Neuronal stem cell (in vitro differentiated cells): ENCODE measurements around the gene NFKBIE.

ENCODE experiments used
- DNase-seq: peaks from one replicate; pipeline ENCODE4 v3.0.0-alpha.2; 2013; ENCODE audit warnings: low spot score
- H2AFZ ChIP-seq: one replicate; pipeline ENCODE4 v1.6.1; 2013; ENCODE audit warnings: mild to moderate bottlenecking, low read length, inconsistent platforms
- H2AK5ac ChIP-seq: 2 replicates; pipeline ENCODE4 v1.6.1; 2013; ENCODE audit warnings: low read depth, mild to moderate bottlenecking, inconsistent platforms, low read length, moderate library complexity, mixed read lengths
- H2BK120ac ChIP-seq: 2 replicates; pipeline ENCODE4 v1.6.1; 2013; ENCODE audit warnings: low read depth, mild to moderate bottlenecking, inconsistent platforms, low read length, moderate library complexity, mixed read lengths
- H2BK12ac ChIP-seq: one replicate; pipeline ENCODE4 v1.6.1; 2013; ENCODE audit warnings: low read length, inconsistent platforms
- H2BK15ac ChIP-seq: 2 replicates; pipeline ENCODE4 v1.6.1; 2013; ENCODE audit warnings: mild to moderate bottlenecking, low read length, inconsistent platforms, mixed read lengths
- H2BK5ac ChIP-seq: one replicate; pipeline ENCODE4 v1.6.1; 2013; ENCODE audit warnings: inconsistent platforms, mild to moderate bottlenecking, low read length, moderate library complexity
- H3K14ac ChIP-seq: one replicate; pipeline ENCODE4 v1.6.1; 2013; ENCODE audit warnings: low read length, inconsistent platforms
- H3K18ac ChIP-seq: 2 replicates; pipeline ENCODE4 v1.6.1; 2013; ENCODE audit warnings: low read length, inconsistent platforms
- H3K23ac ChIP-seq: 2 replicates; pipeline ENCODE4 v1.6.1; 2013; ENCODE audit warnings: low read depth, mild to moderate bottlenecking, mixed read lengths, low read length, inconsistent platforms; ENCODE audit not compliant: poor library complexity
- H3K27ac ChIP-seq: replicated peaks from 3 replicates; pipeline ENCODE4 v1.5.1; 2013; ENCODE audit warnings: low read length, inconsistent platforms
- H3K27me3 ChIP-seq, 3 experiments: 2 replicates each; pipeline ENCODE4 v1.6.1; 2013; ENCODE audit warnings: low read length in 3 of 3, mild to moderate bottlenecking in 2 of 3, inconsistent platforms in 1 of 3, low read depth in 1 of 3, mixed read lengths in 1 of 3, moderate library complexity in 1 of 3; ENCODE audit not compliant: control insufficient read depth in 3 of 3, insufficient read depth in 3 of 3
- H3K36me3 ChIP-seq, 2 donors: replicated peaks in 1 of 2; 2 replicates each; pipeline ENCODE4 v1.6.1; 2013; ENCODE audit warnings: low read length in 2 of 2; ENCODE audit not compliant: control insufficient read depth in 2 of 2, insufficient read depth in 2 of 2
- H3K4ac ChIP-seq: 2 replicates; pipeline ENCODE4 v1.6.1; 2013; ENCODE audit warnings: inconsistent platforms, mild to moderate bottlenecking, low read length, moderate library complexity
- H3K4me1 ChIP-seq, 2 donors: 1 replicate in 1 of 2; 2 replicates in 1 of 2; pipeline ENCODE4 v1.6.1; 2013; ENCODE audit warnings: low read length in 2 of 2, low read depth in 1 of 2; ENCODE audit not compliant: control insufficient read depth in 2 of 2, insufficient read depth in 1 of 2
- H3K4me2 ChIP-seq: one replicate; pipeline ENCODE4 v1.6.1; 2013; ENCODE audit warnings: mild to moderate bottlenecking, low read length, inconsistent platforms; ENCODE audit not compliant: insufficient read depth, poor library complexity, severe bottlenecking
- H3K4me3 ChIP-seq, 2 donors: 2 replicates each; pipeline ENCODE4 v1.5.1; 2013; ENCODE audit warnings: low read length in 2 of 2, mild to moderate bottlenecking in 2 of 2, inconsistent platforms in 1 of 2, moderate library complexity in 1 of 2
- H3K79me1 ChIP-seq: one replicate; pipeline ENCODE4 v1.6.1; 2013; ENCODE audit warnings: low read depth, mild to moderate bottlenecking, inconsistent platforms, low read length, moderate library complexity
- H3K9ac ChIP-seq: one replicate; pipeline ENCODE4 v1.6.1; 2013; ENCODE audit warnings: mild to moderate bottlenecking, low read depth, low read length, inconsistent platforms; ENCODE audit not compliant: poor library complexity
- H3K9me3 ChIP-seq, 2 donors: replicated peaks in 1 of 2; 2 replicates each; pipeline versions ENCODE3 to v1.6.1; 2013; ENCODE audit warnings: low read length in 2 of 2, mild to moderate bottlenecking in 2 of 2, inconsistent platforms in 1 of 2, low read depth in 1 of 2, mixed read lengths in 1 of 2, moderate library complexity in 1 of 2; ENCODE audit not compliant: control insufficient read depth in 2 of 2, insufficient read depth in 1 of 2
- H4K8ac ChIP-seq: one replicate; pipeline ENCODE4 v1.6.1; 2013; ENCODE audit warnings: low read depth, mild to moderate bottlenecking, inconsistent platforms, low read length, moderate library complexity
- H4K91ac ChIP-seq: one replicate; pipeline ENCODE4 v1.6.1; 2013; ENCODE audit warnings: low read length, low read depth, mild to moderate bottlenecking, inconsistent platforms; ENCODE audit not compliant: poor library complexity
- WGBS, 2 donors: extraction: QIAGEN DNeasy Blood & Tissue Kit; methylation state at CpG; one replicate each; pipeline ENCODE4 v1.1.7; 2013; ENCODE audit warnings: missing lambda C conversion rate in 2 of 2, mixed read lengths in 1 of 2; ENCODE audit not compliant: insufficient read length in 2 of 2, insufficient replicate concordance in 1 of 2; ENCODE audit errors: extremely low coverage in 2 of 2; 5-methylcytosine and 5-hydroxymethylcytosine counted together

The NFKBIE gene

DNA sequence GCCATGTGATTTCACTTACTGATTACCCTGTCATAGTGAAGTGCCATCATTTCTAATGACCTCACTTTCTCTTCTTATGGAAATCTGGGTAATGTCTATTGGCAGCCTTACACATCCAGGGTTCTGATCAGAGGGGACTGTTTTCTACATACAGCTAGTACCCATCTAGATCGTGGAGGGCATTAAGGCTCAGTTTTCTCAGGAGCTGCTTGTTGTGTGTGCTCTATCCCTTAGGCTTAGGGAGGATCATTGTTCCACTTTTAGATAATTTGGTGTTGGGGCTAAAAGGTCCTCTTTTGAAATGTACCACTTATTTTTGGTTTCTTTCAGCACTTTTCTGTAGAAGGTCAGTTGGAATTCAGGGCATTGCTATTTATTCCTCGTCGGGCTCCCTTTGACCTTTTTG is 14.6 kb downstream of the NFKBIE start:
- H3K27me3 ChIP-seq, result no peaks in the 10 kb centered on the region
- H2BK120ac ChIP-seq, result no peak overlapping the region
- H3K4me2 ChIP-seq, result no peak overlapping the region
- H2AK5ac ChIP-seq, result no peak overlapping the region
- no peak overlapping the region for H3K18ac ChIP-seq
- no peak overlapping the region for H2AFZ ChIP-seq
- no peak overlapping the region for H3K14ac ChIP-seq
- H4K8ac ChIP-seq, result no peak overlapping the region
- H3K79me1 ChIP-seq, result peaks cover 3% of the 10 kb centered on the region
- no peak overlapping the region for H4K91ac ChIP-seq
- no peak for DNase-seq
- no peaks in the 10 kb centered on the region for H3K9me3 ChIP-seq
- no peak overlapping the region for H3K23ac ChIP-seq
- no peak overlapping the region for H2BK5ac ChIP-seq
- no peak overlapping the region for H3K4ac ChIP-seq
- peaks cover 8 to 16% of the 10 kb centered on the region in 2 donors for H3K4me1 ChIP-seq
- H3K9ac ChIP-seq, result no peak overlapping the region
- WGBS, 2 donors, result no CpG with 5 or more reads among the region's 3 CpGs
- no peak overlapping the region for H2BK12ac ChIP-seq
- H3K36me3 ChIP-seq, result peaks cover 57 to 79% of the 10 kb centered on the region in 2 donors
- H2BK15ac ChIP-seq, result no peak overlapping the region
- H3K4me3 ChIP-seq, result no peak overlapping the region
- no peak overlapping the region for H3K27ac ChIP-seq

- Histone ChIP-seq H2BK120ac (no peak overlapping the region), H2BK5ac (no peak overlapping the region), H4K91ac (no peak overlapping the region), H3K4me3 (no peak overlapping the region), H2AK5ac (no peak overlapping the region), H3K36me3 (peaks cover 54 to 74% of the 10 kb centered on the region in 2 donors), H3K4me1 (peaks cover 13 to 22% of the 10 kb centered on the region in 2 donors), H2AFZ (no peak overlapping the region), H3K23ac (no peak overlapping the region), H3K4ac (no peak overlapping the region), H3K27ac (no peak overlapping the region), H3K14ac (no peak overlapping the region), H2BK12ac (no peak overlapping the region), H3K4me2 (no peak overlapping the region), H3K9me3 (no peaks in the 10 kb centered on the region), H3K27me3 (no peaks in the 10 kb centered on the region), H2BK15ac (no peak overlapping the region), H3K79me1 (peaks cover 3% of the 10 kb centered on the region), H3K18ac (no peak overlapping the region), H4K8ac (no peak overlapping the region), H3K9ac (no peak overlapping the region)
- WGBS, 2 donors, result 100% methylated on average over 1 of the region's 6 CpGs
- no peak for DNase-seq
Measured at GRCh38 chr6:44250067-44250717, 15.2 kb downstream of the NFKBIE start.

DNA sequence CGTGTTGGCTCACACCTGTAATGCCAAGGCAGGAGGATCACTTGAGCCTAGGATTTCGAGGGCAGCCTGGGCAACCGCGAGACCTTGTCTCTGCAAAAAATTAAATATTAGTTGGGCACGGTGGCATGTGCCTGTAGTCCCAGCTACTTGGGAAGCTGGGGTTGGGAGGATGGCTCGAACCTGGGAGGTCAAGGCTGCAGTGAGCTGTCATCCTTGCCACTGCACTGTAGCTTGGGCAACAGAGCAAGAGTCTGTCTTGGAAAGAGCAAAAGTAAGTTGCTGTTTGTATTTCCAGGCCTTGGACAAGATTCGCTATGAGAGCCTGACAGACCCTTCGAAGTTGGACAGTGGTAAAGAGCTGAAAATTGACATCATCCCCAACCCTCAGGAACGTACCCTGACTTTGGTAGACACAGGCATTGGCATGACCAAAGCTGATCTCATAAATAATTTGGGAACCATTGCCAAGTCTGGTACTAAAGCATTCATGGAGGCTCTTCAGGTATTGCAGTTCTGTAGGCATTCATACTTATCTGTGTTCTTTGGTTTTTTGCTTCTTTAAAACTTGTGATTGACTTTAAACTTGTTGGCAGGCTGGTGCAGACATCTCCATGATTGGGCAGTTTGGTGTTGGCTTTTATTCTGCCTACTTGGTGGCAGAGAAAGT is 16.1 kb downstream of the NFKBIE start:
- Histone ChIP-seq H2BK15ac (no peak overlapping the region), H3K9me3 (no peaks in the 10 kb centered on the region), H3K36me3 (peaks cover 45 to 64% of the 10 kb centered on the region in 2 donors), H3K79me1 (peaks cover 3% of the 10 kb centered on the region), H2BK12ac (no peak overlapping the region), H3K14ac (no peak overlapping the region), H2AK5ac (no peak overlapping the region), H3K23ac (no peak overlapping the region), H3K9ac (no peak overlapping the region), H2AFZ (no peak overlapping the region), H3K18ac (no peak overlapping the region), H2BK5ac (no peak overlapping the region), H3K27me3 (no peaks in the 10 kb centered on the region), H4K8ac (no peak overlapping the region), H3K4me3 (peak overlapping the region in 1 of 2 donors; percentile 87), H4K91ac (no peak overlapping the region), H3K4me2 (no peak overlapping the region), H2BK120ac (no peak overlapping the region), H3K27ac (no peak overlapping the region), H3K4ac (no peak overlapping the region), H3K4me1 (peaks cover 15 to 21% of the 10 kb centered on the region in 2 donors)
- no peak for DNase-seq
- no CpG with 5 or more reads among the region's 9 CpGs for WGBS, 2 donors

DNA sequence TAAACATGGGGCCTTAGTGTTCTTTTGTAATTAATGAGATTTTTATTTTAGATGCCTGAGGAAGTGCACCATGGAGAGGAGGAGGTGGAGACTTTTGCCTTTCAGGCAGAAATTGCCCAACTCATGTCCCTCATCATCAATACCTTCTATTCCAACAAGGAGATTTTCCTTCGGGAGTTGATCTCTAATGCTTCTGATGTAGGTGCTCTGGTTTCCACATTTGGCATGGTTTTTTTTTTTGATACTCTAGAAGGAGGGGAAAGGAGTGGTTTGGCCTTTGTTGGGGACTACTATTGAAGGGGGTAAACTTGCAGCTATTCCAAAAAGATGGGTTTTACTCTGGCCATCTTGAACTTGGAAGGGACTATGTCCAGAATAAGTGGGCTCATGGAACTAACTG is 16.8 kb downstream of the NFKBIE start:
- H2BK120ac ChIP-seq, result no peak overlapping the region
- no peak overlapping the region for H3K18ac ChIP-seq
- no CpG with 5 or more reads among the region's 1 CpG for WGBS, 2 donors
- no peak for DNase-seq
- H3K27ac ChIP-seq, result no peak overlapping the region
- no peak overlapping the region for H2BK5ac ChIP-seq
- no peaks in the 10 kb centered on the region for H3K9me3 ChIP-seq
- no peaks in the 10 kb centered on the region for H3K27me3 ChIP-seq
- H3K4me3 ChIP-seq, result peak overlapping the region in 1 of 2 donors; percentile 87
- H2AK5ac ChIP-seq, result no peak overlapping the region
- no peak overlapping the region for H4K8ac ChIP-seq
- no peak overlapping the region for H2BK15ac ChIP-seq
- H2BK12ac ChIP-seq, result no peak overlapping the region
- H3K4me2 ChIP-seq, result peak overlapping the region; percentile 79
- H3K23ac ChIP-seq, result no peak overlapping the region
- H3K14ac ChIP-seq, result no peak overlapping the region
- H4K91ac ChIP-seq, result no peak overlapping the region
- no peak overlapping the region for H3K4ac ChIP-seq
- no peak overlapping the region for H3K9ac ChIP-seq
- peaks cover 3% of the 10 kb centered on the region for H3K79me1 ChIP-seq
- H2AFZ ChIP-seq, result no peak overlapping the region
- peaks cover 41 to 58% of the 10 kb centered on the region in 2 donors for H3K36me3 ChIP-seq
- H3K4me1 ChIP-seq, result peaks cover 15 to 21% of the 10 kb centered on the region in 2 donors
